ENCODE measurements around the gene CDX2.

The CDX2 gene

DNA sequence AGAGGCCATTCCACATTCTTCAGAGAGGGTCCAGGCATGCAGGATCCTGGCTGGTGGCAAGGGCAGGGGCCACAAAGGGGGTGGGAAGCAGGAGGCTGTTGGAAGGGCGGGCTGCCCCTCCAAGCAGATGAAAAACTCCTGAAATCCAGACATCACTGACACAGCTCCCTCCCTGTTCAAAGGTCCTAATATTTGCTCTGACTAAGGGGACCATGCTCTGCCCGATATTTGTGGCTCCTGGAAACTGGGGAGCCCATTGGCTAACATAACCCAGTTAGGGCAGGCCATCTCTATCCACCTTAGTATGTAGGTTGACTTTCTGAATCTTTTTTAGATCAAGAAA lies 3.3 kb upstream of the CDX2 start:
- TF ChIP-seq, protein P1, sequence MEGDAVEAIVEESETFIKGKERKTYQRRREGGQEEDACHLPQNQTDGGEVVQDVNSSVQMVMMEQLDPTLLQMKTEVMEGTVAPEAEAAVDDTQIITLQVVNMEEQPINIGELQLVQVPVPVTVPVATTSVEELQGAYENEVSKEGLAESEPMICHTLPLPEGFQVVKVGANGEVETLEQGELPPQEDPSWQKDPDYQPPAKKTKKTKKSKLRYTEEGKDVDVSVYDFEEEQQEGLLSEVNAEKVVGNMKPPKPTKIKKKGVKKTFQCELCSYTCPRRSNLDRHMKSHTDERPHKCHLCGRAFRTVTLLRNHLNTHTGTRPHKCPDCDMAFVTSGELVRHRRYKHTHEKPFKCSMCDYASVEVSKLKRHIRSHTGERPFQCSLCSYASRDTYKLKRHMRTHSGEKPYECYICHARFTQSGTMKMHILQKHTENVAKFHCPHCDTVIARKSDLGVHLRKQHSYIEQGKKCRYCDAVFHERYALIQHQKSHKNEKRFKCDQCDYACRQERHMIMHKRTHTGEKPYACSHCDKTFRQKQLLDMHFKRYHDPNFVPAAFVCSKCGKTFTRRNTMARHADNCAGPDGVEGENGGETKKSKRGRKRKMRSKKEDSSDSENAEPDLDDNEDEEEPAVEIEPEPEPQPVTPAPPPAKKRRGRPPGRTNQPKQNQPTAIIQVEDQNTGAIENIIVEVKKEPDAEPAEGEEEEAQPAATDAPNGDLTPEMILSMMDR (IDR thresholded peaks at IDR 0.05; ENCODE audit: low read depth, low read length), result no peak
- DNase-seq (ENCODE audit: extremely low read depth, low read depth), result no peak

DNA sequence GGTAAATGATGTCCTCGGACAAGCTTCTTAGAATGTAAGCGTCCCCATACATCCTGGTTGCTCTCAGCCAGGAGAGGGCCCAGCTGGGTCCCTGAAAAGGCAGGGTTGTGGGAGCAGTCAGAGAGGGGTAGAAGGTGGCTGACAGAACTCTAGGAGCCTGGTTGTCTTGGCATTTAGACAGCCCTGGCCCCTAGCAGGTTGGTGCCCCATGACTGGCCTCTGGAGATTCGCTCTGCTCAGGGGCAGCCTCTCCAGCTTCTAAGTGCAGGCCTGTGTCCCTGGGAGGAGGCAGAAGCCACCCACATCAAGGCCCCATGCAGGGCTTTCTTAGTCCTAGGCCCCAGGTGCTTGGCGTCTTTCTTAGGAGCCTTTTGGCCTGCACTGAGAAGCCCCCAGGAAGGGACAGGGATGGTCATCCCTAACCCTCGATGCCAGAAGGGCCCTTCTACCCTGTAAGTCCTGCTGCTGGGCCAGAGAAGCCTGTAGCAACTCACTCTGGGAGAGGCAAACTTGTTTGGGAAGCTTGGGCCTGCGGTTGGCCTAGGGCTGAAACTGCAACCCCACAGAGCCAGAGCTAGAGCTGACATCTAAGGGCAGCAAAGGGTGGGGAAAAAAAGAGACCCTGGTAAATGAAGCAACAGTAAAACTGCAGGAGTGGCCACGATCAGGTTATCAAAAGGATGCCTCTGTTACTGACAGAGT lies 2.8 kb upstream of the CDX2 start:
- DNase-seq (ENCODE audit: extremely low read depth, low read depth), result no peak
- TF ChIP-seq, protein P1 (IDR thresholded peaks at IDR 0.05; ENCODE audit: low read depth, low read length), result no peak

DNA sequence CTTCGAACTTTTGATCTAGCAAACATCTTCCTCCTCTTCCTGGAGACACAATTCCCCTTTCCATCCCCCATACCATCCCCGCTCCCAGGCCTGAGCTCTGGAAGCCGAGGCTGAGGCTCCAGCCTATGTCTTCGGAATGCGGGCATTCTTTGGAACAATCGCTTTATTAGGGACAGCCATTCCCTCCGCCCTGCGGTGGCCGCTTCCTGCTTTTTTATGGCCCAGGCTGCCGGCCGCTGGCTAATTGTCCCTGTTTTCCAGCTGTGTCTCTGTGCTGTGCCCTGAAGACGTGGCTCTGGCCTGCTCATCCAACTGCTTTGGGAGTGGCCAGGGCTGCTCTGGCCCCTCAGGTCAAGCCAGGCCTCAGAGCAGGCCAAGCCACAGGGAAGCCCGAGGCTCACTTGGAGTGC lies 2.1 kb upstream of the CDX2 start:
- TF ChIP-seq, protein P1 (IDR thresholded peaks at IDR 0.05; ENCODE audit: low read depth, low read length), result no peak
- DNase-seq (ENCODE audit: extremely low read depth, low read depth), result no peak

- TF ChIP-seq, protein P1 (IDR thresholded peaks at IDR 0.05; ENCODE audit: low read depth, low read length), result no peak
- no peak for DNase-seq (ENCODE audit: extremely low read depth, low read depth)
Measured at GRCh38 chr13:27970382-27971235, 1.5 kb upstream of the CDX2 start.

DNA sequence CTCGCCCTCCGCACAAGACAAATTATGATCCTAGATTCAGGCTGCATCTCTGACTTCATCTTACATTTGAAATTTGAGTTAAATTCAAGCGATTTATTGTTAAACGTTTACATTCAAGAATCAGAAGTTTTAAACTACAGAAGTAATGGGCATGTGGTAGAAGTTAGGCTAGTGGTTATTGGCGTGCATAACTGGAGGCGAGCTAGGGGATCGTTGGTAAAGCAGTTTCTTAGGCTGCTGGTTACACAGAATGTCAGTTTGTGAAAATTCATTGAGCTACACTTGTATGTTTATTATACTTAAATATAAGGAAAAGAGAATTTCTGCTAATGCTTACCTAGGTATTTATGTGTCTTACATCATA lies 733 bp upstream of the CDX2 start:
- TF ChIP-seq, protein P1 (IDR thresholded peaks at IDR 0.05; ENCODE audit: low read depth, low read length), result no peak
- DNase-seq (ENCODE audit: extremely low read depth, low read depth), result no peak

GRCh38 chr13:27968316-27969081 lies 616 bp downstream of the CDX2 start:
- TF ChIP-seq, protein P1 (IDR thresholded peaks at IDR 0.05; ENCODE audit: low read depth, low read length), result no peak
- DNase-seq (ENCODE audit: extremely low read depth, low read depth), result no peak
